ENCODE results near the gene SGTA.

The SGTA gene

GRCh38 chr19:2768365-2769132 is 14.5 kb downstream of the SGTA start:
- DNase-seq, result no peak

- DNase-seq, result no peak
Measured at GRCh38 chr19:2767688-2768087, 15.4 kb downstream of the SGTA start.

- no peak for DNase-seq
Measured at GRCh38 chr19:2766594-2767372, 16.3 kb downstream of the SGTA start.

- no peak for DNase-seq
Measured at GRCh38 chr19:2765376-2765775, 17.7 kb downstream of the SGTA start.

DNA sequence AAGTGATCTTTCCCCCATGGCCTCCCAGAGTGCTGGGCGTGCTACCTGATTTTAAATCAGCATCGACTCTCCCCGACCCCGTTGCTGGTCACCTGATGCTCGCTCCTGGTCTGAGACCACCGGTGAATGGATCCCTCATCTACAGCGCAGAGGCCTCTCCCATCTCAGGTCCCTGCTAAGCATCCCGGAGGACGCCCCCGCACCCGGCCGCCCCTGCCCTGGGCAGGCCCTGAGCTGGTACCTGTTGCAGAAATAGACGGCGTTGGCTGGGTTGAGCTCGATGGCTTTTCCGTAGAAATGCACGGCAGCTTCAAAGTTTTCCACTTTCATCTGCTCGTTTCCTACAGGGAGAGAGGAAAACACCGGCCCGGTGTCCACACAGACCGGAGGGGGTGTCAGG is 18.1 kb downstream of the SGTA start:
- DNase-seq, result no peak

DNA sequence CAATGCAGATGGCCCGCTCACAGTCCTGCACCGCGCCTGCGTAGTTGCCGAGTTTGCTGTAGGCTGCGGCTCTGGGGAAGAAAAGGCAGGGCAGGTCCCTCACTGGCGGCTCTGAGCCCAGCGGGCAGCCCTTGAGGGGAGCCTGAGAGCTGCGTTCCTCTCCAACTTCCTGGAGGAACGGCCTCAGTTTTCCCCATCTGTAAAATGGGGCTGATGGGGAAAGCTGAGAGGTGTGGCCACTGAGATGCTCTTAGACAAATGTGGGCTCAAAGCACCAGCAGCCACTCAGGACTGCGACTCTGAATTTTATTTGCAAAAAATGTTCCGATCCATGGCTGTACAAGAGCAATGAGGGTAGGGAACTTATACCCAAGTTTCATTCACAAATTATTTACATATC is 19.4 kb downstream of the SGTA start:
- DNase-seq, result no peak

- no peak for DNase-seq
Measured at GRCh38 chr19:2762783-2763496, 20.1 kb downstream of the SGTA start.

DNA sequence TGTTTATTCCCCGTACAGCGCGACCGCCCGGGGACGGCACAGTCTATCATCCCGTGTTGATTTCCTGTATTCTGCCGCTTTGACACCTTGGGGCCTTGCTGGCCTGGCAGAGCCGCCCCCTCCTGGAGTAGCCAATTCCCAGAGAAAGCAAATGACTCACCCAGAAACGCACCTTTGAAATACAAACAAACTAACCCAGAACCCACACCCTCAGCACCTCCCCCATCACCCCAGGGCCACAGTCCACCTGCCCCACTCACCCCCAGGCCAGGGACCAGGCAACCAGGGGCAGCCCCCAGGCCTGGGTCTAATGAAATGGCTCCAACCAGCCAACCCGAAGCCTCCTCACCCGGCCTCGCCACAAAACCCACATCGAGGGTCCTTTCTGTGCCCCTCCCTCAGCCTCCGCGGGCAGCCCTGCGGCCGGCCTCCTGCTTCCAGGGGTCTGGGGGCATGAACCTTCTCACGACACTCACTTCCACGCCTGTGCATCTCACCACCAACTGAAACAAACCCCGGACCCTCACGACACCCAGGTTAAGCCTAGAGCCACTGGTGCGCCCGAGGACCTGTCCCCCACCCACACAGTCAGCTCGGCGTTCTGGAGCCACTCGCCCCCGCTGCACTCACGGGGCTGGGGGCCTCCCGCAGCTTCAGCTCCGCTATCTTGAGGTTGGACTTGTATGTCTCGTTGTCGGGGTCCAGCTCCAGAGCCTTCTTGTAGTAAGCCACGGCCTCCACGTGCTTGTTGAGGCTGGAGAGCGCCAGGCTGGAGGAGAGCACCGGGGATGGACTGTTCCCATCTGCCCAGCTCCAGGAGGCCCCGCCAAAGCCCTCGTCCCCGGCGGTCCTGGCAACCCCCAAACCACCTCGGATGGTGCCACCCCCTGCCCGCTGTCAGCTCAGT is 20.9 kb downstream of the SGTA start:
- no peak for DNase-seq

- DNase-seq, result no peak
Measured at GRCh38 chr19:2761309-2761677, 21.8 kb downstream of the SGTA start.

DNA sequence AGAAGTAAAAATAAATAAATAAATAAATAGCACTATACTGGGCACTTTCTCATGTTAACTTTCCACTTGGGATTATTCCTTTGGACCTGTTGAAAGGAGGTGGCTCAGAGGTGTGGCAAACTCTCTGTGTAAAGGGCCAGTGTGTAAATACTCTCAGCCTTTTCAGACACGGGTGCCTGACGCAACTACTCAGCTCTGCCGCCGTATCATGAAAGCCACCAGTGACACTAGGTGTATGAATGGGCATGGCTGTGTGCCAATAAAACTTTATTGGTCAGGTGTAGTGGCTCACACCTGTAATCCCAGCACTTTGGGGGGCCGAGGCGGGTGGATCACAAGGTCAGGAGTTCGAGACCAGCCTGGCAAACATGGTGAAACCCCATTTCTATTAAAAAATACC is 23.1 kb downstream of the SGTA start:
- DNase-seq, result no peak

DNA sequence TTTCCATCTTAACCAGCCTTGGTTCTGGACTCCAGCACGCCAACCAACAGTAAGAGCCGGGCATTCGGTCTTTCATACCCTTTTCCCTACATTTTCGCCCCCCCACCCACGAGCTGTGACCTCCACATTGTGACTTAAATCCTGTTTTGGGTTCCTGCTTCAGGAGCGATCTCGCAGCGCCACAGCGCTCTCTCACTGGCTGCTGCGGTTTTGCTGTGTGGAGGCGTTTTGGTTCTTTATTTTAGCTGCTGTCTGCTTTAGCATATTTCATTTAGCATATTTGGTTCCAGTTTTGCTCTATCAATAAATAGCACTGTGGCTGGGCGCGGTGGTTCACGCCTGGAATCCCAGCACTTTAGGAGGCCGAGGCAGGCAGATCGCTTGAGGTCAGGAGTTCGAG is 23.7 kb downstream of the SGTA start:
- no peak for DNase-seq

DNA sequence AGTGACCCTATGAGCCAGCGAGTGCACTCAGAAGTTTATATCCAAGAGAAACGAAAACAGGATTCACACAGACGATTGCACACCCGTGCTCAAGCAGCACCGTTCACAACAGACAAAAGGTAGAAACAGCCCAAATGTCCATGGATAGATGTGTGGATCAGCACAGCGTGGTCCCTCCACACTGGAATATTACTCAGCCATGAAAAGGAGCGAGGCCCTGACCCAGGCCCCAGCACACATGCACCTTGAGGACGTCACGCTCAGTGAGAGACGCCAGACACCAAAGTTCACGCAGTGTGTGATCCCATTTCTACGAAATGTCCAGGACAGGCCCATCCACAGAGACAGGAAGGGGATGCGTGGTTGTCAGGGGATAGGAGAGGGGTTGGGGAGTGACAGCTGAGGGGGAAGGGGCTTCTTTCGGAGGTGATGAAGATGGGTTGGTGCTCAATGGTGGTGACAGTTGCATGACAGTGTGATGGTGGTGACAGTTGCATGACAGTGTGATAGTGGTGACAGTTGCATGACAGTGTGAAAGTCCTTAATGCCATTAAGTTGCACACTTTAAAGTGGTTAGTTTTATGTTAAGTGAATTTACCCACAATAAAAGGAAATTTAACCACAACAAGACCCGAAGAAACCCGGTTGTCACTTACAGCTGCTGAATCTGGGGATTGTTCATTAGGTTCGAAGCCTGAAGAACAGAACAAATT is 24.3 kb downstream of the SGTA start:
- no peak for DNase-seq

DNA sequence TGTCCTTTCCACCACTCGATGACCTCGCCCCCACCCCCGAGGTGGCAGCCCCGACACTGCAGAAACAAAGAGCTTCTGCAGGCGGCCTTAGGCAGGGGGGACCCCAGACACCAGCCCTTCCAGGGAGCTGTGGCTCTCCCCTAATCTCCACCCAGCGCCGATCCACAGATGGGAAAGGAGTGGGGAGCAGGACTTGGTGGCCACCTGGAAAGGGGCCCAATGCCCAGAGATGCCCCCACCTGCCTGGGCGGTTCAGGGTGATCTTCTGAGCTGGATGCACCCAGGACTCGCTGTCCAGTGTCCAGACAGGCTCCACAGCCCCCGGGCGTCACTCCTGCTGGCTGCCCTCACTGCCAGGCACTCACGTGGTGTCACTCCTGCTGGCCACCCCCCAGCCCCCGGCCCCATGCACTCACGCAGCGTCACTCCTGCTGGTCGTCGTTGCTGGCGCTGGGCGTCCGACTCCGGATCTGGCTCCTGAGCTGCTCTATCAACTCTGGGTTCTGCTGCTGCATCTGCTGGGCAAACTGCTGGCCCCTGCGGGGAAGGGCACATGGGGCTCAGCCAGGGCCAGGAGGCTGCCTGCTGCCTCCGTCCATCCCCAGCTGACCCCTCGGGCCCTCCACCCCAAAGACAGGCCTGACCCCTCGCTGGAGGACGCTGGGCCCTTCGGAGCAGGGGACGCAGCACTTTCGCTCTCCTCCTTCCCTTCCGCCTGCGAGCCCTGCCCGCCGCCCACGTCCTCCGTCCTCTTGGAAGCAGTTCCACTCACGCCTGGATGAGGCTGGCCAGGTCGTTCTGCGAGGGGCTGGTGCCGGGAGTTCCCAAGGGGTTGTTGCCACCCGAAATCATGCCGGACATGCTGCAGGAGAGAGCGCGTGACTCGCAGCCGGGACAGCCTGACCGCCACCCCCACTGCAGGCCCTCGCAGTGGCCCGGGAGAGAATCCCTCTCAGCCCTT is 25.9 kb downstream of the SGTA start:
- no peak for DNase-seq

- no peak for DNase-seq
Measured at GRCh38 chr19:2756477-2756876, 26.6 kb downstream of the SGTA start.

- DNase-seq, result no peak
Measured at GRCh38 chr19:2755811-2756210, 27.3 kb downstream of the SGTA start.

GRCh38 chr19:2755448-2755705 is 27.7 kb downstream of the SGTA start:
- DNase-seq, result no peak

DNA sequence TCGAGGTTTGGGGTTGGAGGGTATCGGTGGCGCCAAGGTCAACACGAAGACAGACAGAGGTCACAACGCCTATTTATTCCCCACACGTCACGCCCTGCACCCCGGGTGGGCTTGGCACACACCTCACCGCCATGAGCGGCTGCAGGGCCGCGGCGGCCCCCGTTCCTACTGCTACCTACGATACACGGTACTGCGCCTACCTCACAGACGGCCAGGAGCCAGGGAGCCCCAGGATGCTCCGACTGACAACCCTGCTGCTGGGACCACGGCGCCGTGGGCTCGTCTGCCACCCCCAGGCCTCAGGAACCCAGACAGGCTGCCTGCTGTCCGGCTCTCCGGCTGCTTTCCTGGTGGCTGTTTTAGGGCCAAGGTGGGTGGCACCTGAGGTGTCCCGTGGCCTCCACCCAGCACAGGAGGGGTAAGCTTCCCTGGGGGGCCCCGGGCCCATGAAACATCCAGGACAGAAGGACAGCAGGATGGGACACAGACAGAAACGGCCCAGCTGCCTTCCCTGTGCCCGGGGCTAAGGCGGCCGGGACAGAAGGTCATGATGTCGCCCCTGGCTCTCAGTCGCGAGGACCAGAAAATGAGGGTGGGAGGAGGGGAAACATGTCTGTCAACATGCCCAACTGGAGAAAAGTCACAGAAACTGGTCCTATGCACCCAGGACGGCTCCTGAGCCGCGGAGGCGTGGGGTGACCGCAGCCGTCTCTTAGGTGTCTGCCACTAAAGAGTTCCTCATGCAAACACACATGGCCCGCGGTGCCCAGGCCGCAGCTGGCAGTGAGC is 28.2 kb downstream of the SGTA start:
- DNase-seq, result no peak

GRCh38 chr19:2751438-2751830 is 31.6 kb downstream of the SGTA start:
- no peak for DNase-seq

GRCh38 chr19:2750808-2751437 is 32.1 kb downstream of the SGTA start:
- no peak for DNase-seq

DNA sequence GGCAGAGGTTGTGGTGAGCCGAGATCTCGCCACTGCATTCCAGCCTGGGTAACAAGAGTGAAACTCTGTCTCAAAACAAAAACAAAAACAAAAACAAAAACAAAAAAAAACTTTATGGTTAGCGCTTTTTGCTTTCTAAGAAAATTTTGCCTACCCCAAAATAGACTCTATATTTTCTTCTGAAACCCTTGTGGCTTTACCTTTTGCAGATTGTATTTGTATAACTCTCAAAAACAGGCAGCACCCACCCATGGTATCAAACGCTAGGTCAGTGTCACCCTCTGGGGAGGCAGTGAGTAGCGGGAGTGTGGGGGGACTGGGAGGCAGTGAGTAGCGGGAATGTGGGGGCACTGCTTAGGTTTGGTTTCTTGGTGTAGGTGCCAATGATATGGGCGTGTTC is 35.7 kb downstream of the SGTA start:
- no peak for DNase-seq

Measured in kidney glomerular epithelial cell (primary cell).